DOHH2 (cell line): Measurements from ENCODE around the gene CAMSAP2.

Experiments used
- H3F3A ChIP-seq: fragments of 200-600 bp; sonication (generic), shearing (Covaris generic); 2 replicates; pipeline ENCODE4 v1.6.0; 2016; ENCODE audit warnings: antibody characterized with exemption, mild to moderate bottlenecking; ENCODE audit not compliant: control insufficient read depth, insufficient read depth
- H3K27ac ChIP-seq: fragments of 200-600 bp; sonication (generic); 2 replicates; pipeline ENCODE4 v1.5.1; 2014; ENCODE audit warnings: low read depth, mild to moderate bottlenecking, low read length, moderate library complexity
- H3K27me3 ChIP-seq: fragments of 200-600 bp; sonication (generic); 2 replicates; pipeline ENCODE4 v1.6.1; 2014; ENCODE audit warnings: mild to moderate bottlenecking, low read length, mixed read lengths; ENCODE audit not compliant: control insufficient read depth
- H3K36me3 ChIP-seq: fragments of 200-600 bp; sonication (generic); 2 replicates; pipeline ENCODE4 v1.6.1; 2014; ENCODE audit warnings: mild to moderate bottlenecking, low read length, moderate library complexity, mixed read lengths; ENCODE audit not compliant: control insufficient read depth
- H3K4me1 ChIP-seq: fragments of 200-600 bp; sonication (generic); 2 replicates; pipeline ENCODE4 v1.6.1; 2014; ENCODE audit warnings: mild to moderate bottlenecking, low read length, mixed read lengths; ENCODE audit not compliant: control insufficient read depth
- H3K4me2 ChIP-seq: fragments of 200-600 bp; sonication (generic); 2 replicates; pipeline ENCODE4 v1.6.0; 2014; ENCODE audit warnings: mild to moderate bottlenecking, low read length, moderate library complexity
- H3K4me3 ChIP-seq: fragments of 200-600 bp; sonication (generic); 2 replicates; pipeline ENCODE4 v1.5.1; 2014; ENCODE audit warnings: mild to moderate bottlenecking, low read length, mixed read lengths
- H3K79me2 ChIP-seq: fragments of 200-600 bp; sonication (generic); 2 replicates; pipeline ENCODE4 v1.6.1; 2014; ENCODE audit warnings: mild to moderate bottlenecking, low read length, mixed read lengths; ENCODE audit not compliant: control insufficient read depth
- H3K9me2 ChIP-seq: fragments of 200-600 bp; sonication (generic); replicated peaks from 2 replicates; pipeline ENCODE4 v1.6.1; 2014; ENCODE audit warnings: mild to moderate bottlenecking, low read length, mixed read lengths; ENCODE audit not compliant: control insufficient read depth
- H3K9me3 ChIP-seq: fragments of 200-600 bp; sonication (generic); 2 replicates; pipeline ENCODE4 v1.6.1; 2014; ENCODE audit warnings: antibody characterized with exemption, low read length, mixed read lengths; ENCODE audit not compliant: control insufficient read depth, insufficient read depth
- H4K20me1 ChIP-seq: fragments of 200-600 bp; sonication (generic); 2 replicates; pipeline ENCODE4 v1.6.0; 2014; ENCODE audit warnings: low read depth, mild to moderate bottlenecking, antibody characterized with exemption, low read length, moderate library complexity; ENCODE audit not compliant: control insufficient read depth, insufficient read depth
- EZH2phosphoT487 ChIP-seq: fragments of 200-600 bp; sonication (generic); IDR thresholded peaks from 2 replicates; pipeline ENCODE4 v1.6.1; 2017; ENCODE audit warnings: borderline replicate concordance, mild to moderate bottlenecking, antibody characterized with exemption, low read length, moderate library complexity, mixed read lengths
- TF ChIP-seq, protein P1 (sequence below): fragments of 200-600 bp; sonication (generic); IDR thresholded peaks from one replicate; pipeline ENCODE4 v1.5.1; 2014; ENCODE audit warnings: antibody characterized with exemption, mild to moderate bottlenecking, low read depth, low read length; ENCODE audit not compliant: poor library complexity, severe bottlenecking

CAMSAP2 gene

DNA sequence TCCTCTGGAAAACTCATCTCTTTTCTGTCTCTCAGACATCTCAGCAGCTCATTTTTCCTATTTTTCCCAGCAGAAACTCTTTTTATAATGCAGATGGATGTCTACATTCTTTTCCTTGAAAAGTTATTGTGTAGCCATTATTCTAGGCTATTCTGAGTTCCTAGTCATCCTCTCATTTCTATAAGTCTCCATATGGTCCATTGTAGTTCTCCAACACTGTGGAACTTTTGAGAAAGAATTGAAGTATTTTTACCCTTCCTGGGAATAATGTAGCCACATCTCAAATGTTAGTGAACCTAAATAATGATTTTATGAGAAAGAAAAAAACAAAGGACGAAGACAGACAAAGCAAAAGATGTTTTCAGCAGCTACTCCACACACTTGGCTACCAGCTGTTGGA, 107.7 kb downstream of the CAMSAP2 start:
- H3K27me3 ChIP-seq = no peaks in the 10 kb centered on the region
- H3K4me3 ChIP-seq = no peak overlapping the region
- H3K36me3 ChIP-seq = peaks cover 42% of the 10 kb centered on the region
- TF ChIP-seq EZH2phosphoT487 = no peak
- TF ChIP-seq, protein P1, sequence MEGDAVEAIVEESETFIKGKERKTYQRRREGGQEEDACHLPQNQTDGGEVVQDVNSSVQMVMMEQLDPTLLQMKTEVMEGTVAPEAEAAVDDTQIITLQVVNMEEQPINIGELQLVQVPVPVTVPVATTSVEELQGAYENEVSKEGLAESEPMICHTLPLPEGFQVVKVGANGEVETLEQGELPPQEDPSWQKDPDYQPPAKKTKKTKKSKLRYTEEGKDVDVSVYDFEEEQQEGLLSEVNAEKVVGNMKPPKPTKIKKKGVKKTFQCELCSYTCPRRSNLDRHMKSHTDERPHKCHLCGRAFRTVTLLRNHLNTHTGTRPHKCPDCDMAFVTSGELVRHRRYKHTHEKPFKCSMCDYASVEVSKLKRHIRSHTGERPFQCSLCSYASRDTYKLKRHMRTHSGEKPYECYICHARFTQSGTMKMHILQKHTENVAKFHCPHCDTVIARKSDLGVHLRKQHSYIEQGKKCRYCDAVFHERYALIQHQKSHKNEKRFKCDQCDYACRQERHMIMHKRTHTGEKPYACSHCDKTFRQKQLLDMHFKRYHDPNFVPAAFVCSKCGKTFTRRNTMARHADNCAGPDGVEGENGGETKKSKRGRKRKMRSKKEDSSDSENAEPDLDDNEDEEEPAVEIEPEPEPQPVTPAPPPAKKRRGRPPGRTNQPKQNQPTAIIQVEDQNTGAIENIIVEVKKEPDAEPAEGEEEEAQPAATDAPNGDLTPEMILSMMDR = no peak
- H3K4me2 ChIP-seq = no peak overlapping the region
- H3K9me3 ChIP-seq = no peaks in the 10 kb centered on the region
- no peaks in the 10 kb centered on the region for H4K20me1 ChIP-seq
- no peaks in the 10 kb centered on the region for H3K79me2 ChIP-seq
- H3K9me2 ChIP-seq = no peaks in the 10 kb centered on the region
- H3K4me1 ChIP-seq = no peaks in the 10 kb centered on the region
- no peak overlapping the region for H3K27ac ChIP-seq
- H3F3A ChIP-seq = no peaks in the 10 kb centered on the region

DNA sequence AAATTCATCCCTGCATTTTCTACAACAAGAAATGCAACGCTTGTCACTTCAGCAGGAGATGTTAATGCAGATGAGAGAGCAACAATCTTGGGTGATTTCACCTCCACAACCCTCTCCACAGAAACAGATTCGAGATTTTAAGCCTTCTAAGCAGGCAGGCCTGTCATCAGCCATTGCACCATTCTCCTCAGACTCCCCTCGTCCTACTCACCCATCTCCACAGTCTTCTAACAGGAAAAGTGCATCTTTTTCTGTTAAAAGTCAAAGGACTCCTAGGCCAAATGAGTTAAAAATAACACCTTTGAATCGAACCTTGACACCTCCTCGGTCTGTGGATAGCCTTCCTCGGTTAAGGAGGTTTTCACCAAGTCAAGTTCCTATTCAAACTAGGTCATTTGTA, 110.7 kb downstream of the CAMSAP2 start:
- Histone ChIP-seq H3K9me2 (no peaks in the 10 kb centered on the region), H3K27me3 (no peaks in the 10 kb centered on the region), H3K9me3 (no peaks in the 10 kb centered on the region), H4K20me1 (no peaks in the 10 kb centered on the region), H3K4me3 (no peak overlapping the region), H3F3A (no peaks in the 10 kb centered on the region), H3K79me2 (no peaks in the 10 kb centered on the region), H3K27ac (no peak overlapping the region), H3K36me3 (peaks cover 49% of the 10 kb centered on the region), H3K4me2 (no peak overlapping the region), H3K4me1 (no peaks in the 10 kb centered on the region)
- no peak for TF ChIP-seq EZH2phosphoT487
- TF ChIP-seq, protein P1 = no peak

DNA sequence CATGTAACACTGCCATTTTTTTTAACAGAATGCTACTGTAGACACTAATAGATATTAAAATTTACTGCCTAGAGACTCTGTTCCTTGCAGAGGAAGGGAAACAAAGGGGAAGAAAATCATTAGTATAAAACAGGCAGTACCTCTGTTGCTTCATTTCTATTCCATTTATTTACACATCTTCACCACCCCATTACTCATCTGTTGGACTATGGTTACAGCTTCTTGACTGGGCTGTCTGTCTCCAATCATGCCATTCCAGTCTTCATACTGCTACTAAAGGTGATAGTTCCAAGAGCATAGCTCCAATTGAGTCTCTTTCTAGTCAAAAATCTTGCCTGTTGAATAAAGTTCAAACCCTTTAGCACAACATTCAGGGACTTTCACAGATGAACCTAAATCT, 111.9 kb downstream of the CAMSAP2 start:
- H4K20me1 ChIP-seq = no peaks in the 10 kb centered on the region
- no peak for TF ChIP-seq EZH2phosphoT487
- TF ChIP-seq, protein P1 = no peak
- no peaks in the 10 kb centered on the region for H3K27me3 ChIP-seq
- no peaks in the 10 kb centered on the region for H3K9me2 ChIP-seq
- no peaks in the 10 kb centered on the region for H3K4me1 ChIP-seq
- no peak overlapping the region for H3K4me2 ChIP-seq
- H3K4me3 ChIP-seq = no peak overlapping the region
- no peak overlapping the region for H3K27ac ChIP-seq
- H3F3A ChIP-seq = no peaks in the 10 kb centered on the region
- H3K9me3 ChIP-seq = no peaks in the 10 kb centered on the region
- H3K36me3 ChIP-seq = peaks cover 49% of the 10 kb centered on the region
- no peaks in the 10 kb centered on the region for H3K79me2 ChIP-seq
